DMS153 treated with DMSO at 0.1 percent for 48 hours (cell line): ENCODE data around the gene MAGEA9.
"Not testable (repeated sequence)": the region's sequence is repeated elsewhere in the genome, so short reads cannot be mapped to it uniquely, and the experiment has no call there.

Experiments
- DNase-seq: peaks from one replicate; lab custom pipeline; 2025; ENCODE audit not compliant: unreplicated experiment; lab: John Stamatoyannopoulos, UW

The MAGEA9 gene

DNA sequence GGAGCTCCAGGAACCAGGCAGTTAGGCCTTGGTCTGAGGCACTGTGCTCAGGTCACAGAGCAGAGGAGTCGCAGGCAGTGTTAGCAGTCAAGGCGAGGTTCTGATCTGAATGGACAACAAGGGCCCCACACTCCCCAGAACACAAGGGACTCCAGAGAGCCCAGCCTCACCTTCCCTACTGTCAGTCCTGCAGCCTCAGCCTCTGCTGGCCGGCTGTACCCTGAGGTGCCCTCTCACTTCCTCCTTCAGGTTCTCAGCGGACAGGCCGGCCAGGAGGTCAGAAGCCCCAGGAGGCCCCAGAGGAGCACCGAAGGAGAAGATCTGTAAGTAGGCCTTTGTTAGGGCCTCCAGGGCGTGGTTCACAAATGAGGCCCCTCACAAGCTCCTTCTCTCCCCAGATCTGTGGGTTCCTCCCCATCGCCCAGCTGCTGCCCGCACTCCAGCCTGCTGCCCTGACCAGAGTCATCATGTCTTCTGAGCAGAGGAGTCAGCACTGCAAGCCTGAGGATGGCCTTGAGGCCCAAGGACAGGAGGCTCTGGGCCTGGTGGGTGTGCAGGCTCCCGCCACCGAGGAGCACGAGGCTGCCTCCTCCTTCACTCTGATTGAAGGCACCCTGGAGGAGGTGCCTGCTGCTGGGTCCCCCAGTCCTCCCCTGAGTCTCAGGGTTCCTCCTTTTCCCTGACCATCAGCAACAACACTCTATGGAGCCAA lies 26.2 kb downstream of the MAGEA9 start:
- DNase-seq, result no peak

DNA sequence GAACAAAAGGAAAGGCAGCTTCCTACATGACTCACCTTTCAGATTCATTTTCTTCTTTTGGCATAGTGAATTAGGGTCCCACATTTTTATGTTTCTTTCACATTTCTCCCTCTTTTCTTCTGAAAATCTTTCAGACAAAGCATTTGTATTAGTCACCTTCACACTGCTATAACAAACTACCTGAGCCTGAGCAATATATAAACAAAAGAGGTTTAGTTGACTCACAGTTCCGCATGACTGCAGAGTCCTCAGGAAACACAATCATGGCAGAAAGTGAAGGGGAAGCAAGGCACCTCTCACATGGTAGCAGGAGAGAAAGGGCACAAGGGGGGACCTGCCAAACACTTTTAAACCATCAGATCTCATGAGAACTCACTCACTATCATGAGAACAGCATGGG lies 36.9 kb downstream of the MAGEA9 start:
- DNase-seq, result no peak

DNA sequence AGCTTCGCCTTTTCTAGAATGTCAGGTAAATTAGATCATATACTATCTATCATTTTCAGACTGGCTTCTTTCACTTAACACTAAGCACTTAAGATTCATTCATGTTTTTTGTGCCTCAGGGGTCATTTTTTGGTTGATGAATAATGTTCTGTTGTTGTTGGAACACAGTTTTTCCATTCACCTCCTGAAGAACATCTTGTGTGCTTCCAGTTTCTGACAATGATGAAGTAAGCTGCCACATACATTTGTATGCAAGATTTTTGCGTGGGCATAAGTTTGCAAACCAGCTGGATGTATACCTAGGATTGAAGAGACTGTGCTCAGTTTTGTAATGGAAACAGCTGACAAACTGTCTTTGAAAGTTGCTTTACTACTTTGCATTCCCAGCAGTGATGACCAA lies 37.6 kb downstream of the MAGEA9 start:
- no peak for DNase-seq

DNA sequence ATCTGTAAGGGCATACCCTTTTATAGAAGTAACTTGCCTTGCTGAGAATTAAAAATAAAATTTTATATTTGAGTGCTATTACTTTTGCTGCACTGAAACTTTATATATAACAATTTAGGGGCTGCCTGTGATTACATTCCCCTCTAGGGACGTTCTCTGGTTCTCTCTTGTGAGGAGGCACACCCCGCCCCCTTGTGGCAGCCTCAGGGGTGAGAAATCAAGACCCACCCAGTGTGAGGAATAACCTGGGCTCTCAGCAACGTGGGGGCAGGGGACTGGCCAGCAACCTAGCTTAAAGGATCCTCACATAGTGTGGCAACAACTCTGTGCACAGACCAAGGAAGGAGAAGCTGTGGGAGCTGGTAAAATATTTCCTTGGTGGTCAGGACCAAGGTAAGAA lies 43.7 kb downstream of the MAGEA9 start:
- peak; percentile 13 for DNase-seq

DNA sequence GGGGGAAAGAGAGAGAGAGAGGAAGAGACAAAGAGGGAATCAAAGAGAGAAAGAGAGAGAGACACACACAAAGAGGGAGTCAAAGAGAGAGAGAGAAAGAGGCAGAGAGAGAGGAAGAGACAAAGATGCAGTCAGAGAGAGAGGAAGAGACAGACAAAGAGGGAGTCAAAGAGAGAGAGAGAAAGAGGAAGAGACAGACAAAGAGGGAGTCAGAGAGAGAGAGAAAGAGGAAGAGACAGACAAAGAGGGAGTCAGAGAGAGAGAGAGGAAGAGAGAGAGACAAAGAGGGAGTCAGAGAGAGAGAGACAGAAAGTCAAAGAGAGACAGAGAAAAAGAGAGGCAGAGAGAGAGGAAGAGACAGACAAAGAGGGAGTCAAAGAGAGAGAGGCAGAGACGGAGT lies 45.5 kb downstream of the MAGEA9 start:
- no peak for DNase-seq

DNA sequence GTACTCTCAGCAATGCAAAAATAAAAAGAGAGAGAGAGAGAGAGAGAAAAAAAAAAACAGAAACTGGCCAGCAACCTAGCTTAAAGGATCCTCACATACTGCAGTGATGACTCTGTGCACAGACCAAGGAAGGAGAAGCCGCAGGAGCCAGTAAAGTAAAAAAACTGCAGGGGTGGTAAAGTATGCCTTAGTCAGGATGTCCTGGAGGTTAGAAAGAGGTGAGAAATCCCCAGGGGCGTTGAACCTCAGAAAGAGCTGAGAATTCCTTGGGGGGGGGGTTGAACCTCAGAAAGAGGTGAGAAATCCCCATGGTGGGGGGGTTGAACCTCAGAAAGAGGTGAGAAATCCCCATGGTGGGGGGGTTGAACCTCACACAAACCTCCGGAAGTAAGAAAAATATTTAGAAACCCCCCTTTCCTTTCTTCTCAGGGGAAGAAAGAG lies 48.0 kb downstream of the MAGEA9 start:
- DNase-seq, result no peak

DNA sequence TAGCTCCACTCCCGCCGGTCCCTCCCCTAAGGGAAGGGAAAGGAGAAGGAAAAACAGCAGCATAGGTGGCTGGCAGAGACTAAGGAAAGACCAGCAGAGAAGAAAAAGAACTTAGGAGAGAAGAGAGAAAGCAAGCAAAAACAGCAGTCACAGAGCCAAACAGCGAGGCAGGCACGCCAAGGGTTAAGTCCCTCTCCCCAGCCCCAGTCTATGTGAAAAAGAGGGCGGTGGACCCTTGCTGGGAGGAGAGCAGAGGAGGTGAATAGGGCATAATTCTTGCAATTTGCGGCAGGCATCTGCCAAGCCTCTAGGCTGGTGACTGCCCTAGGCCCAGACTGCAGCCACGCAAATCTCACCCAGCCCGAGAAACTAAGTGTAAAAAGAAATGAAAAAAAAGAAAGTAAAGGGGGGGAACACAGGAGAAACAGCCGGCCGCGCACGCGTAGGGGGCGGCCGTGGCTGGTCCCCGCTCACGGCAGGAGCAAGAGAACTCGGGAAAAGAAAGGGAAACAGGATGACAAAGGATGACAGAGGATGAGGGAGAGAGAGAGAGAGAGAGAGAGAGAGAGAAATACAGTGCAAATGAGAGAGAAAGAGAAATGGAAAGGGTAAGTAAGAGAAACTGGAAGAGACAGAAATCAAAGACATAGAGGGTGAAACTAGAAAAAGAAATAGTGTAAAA lies 48.6 kb downstream of the MAGEA9 start:
- no peak for DNase-seq

DNA sequence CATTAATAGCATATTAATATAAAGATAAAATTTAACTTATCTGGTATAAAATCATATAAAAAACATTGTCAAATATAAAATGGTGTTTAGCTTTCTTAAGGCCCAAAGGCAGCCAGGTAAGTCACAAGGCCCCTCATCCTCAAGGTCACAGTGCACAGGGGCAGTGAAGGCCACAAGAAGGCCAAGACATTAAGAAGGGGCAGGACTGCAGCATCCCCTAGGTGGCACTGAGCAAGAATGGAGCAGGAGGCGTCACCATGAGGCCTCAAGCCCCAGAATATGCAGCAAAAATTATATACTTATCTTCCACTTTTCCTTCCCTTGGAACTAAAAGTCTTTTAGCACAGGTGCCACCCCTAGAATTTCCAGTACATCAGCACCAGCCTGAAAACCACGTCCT lies 49.7 kb downstream of the MAGEA9 start:
- no peak for DNase-seq

DNA sequence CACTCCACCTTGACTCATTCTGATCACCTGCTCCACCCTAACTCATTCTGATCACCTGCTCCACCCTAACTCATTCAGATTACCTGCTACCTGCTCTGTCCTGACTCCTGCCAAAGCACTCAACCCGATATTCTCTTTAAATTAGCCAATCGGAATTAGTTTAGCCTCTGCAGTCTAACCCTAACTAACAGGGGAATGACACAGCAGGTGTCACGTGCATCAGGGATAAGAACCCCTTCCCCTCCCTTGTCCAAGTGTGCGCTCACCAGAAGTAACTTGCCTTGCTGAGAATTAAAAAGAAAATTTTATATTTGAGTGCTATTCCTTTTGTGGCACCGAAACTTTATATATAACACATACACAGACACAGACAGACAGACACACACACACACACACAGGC lies 55.0 kb downstream of the MAGEA9 start:
- DNase-seq, result not testable (repeated sequence)

DNA sequence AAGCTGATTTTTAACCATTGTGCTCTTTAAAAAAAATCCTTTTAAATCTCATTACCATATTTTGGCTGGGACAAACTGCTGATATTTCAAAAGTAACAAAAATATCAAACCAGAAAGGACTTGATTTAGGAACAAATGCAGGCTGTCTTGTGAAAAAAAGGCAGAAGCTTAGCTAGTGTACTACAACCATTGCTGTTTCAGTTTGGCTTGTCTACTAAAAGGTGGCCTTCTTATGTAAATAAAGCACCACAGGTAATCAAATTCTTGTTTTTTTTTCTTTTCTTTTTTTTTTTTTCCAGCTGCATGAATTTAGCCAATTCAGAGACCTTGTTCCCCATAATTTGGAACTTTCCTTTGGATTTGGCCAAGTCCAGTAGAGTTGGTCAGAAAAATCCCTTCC lies 55.4 kb downstream of the MAGEA9 start:
- DNase-seq, result no peak
